ENCODE results near the gene FOXE3. TPM values are rescaled to one million over a fixed set of nuclear protein-coding genes. Genes with fewer than 3 reads are reported as not detected.

The FOXE3 gene
- total and polyA plus RNA-seq, 2 of the 8 experiments (the other 6 are each of a cell fraction or from before 2014, with no cell fraction given): 0.18 TPM; not detected in 1

GRCh38 chr1:47382399-47382983 is 33.6 kb upstream of the FOXE3 start (continued):
- TF ChIP-seq JUND (IDR thresholded peaks at IDR 0.05; ENCODE audit: low read length) (no peak), GABPA (IDR thresholded peaks at IDR 0.05; ENCODE audit: borderline replicate concordance, insufficient read depth, low read length) (no peak), SIRT6 (IDR thresholded peaks at IDR 0.05; ENCODE audit: low read length) (no peak), BACH1 (IDR thresholded peaks at IDR 0.05; ENCODE audit: low read length) (no peak), KDM4A (IDR thresholded peaks at IDR 0.05; ENCODE audit: low read depth, low read length, severe bottlenecking) (no peak), YY1 (IDR thresholded peaks at IDR 0.05; ENCODE audit: low read depth, low read length) (no peak), ATF2 (IDR thresholded peaks at IDR 0.05; ENCODE audit: low read length) (no peak)

Data from H1 (cell line).